Measurements from ENCODE around the gene PPP1CC.

The PPP1CC gene

GRCh38 chr12:110742718-110743570 is at the start of gene PPP1CC:
TSS of gene PPP1CC (minus strand) at chr12:110742891. CDS start at chr12:110742707, 184 bp downstream.
- peaks cover 7% of the 10 kb centered on the region for H3K27me3 ChIP-seq (ENCODE audit: insufficient read depth, low read length, poor library complexity, severe bottlenecking)
- H3K4me2 ChIP-seq (ENCODE audit: low read depth, low read length, poor library complexity, severe bottlenecking) = peak within 1 kb of the TSS; percentile 94
- peak within 1 kb of the TSS; percentile 94 for H3K4me3 ChIP-seq (ENCODE audit: low read length, poor library complexity, severe bottlenecking)
- H3F3A ChIP-seq (ENCODE audit: low read depth) = no peaks in the 10 kb centered on the region
- H3K9me2 ChIP-seq (replicated peaks; ENCODE audit: low read depth, low read length) = no peaks in the 10 kb centered on the region
- no peaks in the 10 kb centered on the region for H3K9me3 ChIP-seq (ENCODE audit: insufficient read depth, low read depth, low read length)
- peak within 1 kb of the TSS; percentile 89 for H2AFZ ChIP-seq (ENCODE audit: low read length)
- TF ChIP-seq EZH2phosphoT487 (IDR thresholded peaks at IDR 0.05; ENCODE audit: borderline replicate concordance) (no peak), CTCF (conservative IDR thresholded peaks at IDR 0.05; ENCODE audit: low read length) (no peak)
- peaks cover 43% of the 10 kb centered on the region for H4K20me1 ChIP-seq (ENCODE audit: insufficient read depth, low read length, poor library complexity, severe bottlenecking)
- H3K4me1 ChIP-seq (ENCODE audit: insufficient read depth, low read length, poor library complexity, severe bottlenecking) = peaks cover 42% of the 10 kb centered on the region
- H3K79me2 ChIP-seq (ENCODE audit: insufficient read depth, low read length) = peaks cover 58% of the 10 kb centered on the region
- H3K9ac ChIP-seq (ENCODE audit: low read depth, low read length, poor library complexity, severe bottlenecking) = peak within 1 kb of the TSS; percentile 96
- H3K36me3 ChIP-seq (ENCODE audit: insufficient read depth, low read length) = no peaks in the 10 kb centered on the region

GRCh38 chr12:110791589-110791988 is 48.9 kb upstream of the PPP1CC start:
- H3F3A ChIP-seq (ENCODE audit: low read depth) = no peaks in the 10 kb centered on the region
- H2AFZ ChIP-seq (ENCODE audit: low read length) = no peak overlapping the region
- TF ChIP-seq CTCF (conservative IDR thresholded peaks at IDR 0.05; ENCODE audit: low read length) = no peak
- no peak for TF ChIP-seq EZH2phosphoT487 (IDR thresholded peaks at IDR 0.05; ENCODE audit: borderline replicate concordance)
- H3K4me1 ChIP-seq (ENCODE audit: insufficient read depth, low read length, poor library complexity, severe bottlenecking) = no peaks in the 10 kb centered on the region
- H3K9ac ChIP-seq (ENCODE audit: low read depth, low read length, poor library complexity, severe bottlenecking) = no peak overlapping the region
- no peaks in the 10 kb centered on the region for H3K9me3 ChIP-seq (ENCODE audit: insufficient read depth, low read depth, low read length)
- no peaks in the 10 kb centered on the region for H3K36me3 ChIP-seq (ENCODE audit: insufficient read depth, low read length)
- no peak overlapping the region for H3K4me3 ChIP-seq (ENCODE audit: low read length, poor library complexity, severe bottlenecking)
- H4K20me1 ChIP-seq (ENCODE audit: insufficient read depth, low read length, poor library complexity, severe bottlenecking) = no peaks in the 10 kb centered on the region
- no peaks in the 10 kb centered on the region for H3K27me3 ChIP-seq (ENCODE audit: insufficient read depth, low read length, poor library complexity, severe bottlenecking)
- H3K79me2 ChIP-seq (ENCODE audit: insufficient read depth, low read length) = no peaks in the 10 kb centered on the region
- H3K4me2 ChIP-seq (ENCODE audit: low read depth, low read length, poor library complexity, severe bottlenecking) = no peak overlapping the region
- no peaks in the 10 kb centered on the region for H3K9me2 ChIP-seq (replicated peaks; ENCODE audit: low read depth, low read length)

- Histone ChIP-seq H3K4me1 (ENCODE audit: insufficient read depth, low read length, poor library complexity, severe bottlenecking) (no peaks in the 10 kb centered on the region), H3F3A (ENCODE audit: low read depth) (no peaks in the 10 kb centered on the region), H3K27me3 (ENCODE audit: insufficient read depth, low read length, poor library complexity, severe bottlenecking) (no peaks in the 10 kb centered on the region), H3K4me2 (ENCODE audit: low read depth, low read length, poor library complexity, severe bottlenecking) (no peak overlapping the region), H3K9me3 (ENCODE audit: insufficient read depth, low read depth, low read length) (no peaks in the 10 kb centered on the region), H3K9ac (ENCODE audit: low read depth, low read length, poor library complexity, severe bottlenecking) (no peak overlapping the region), H3K9me2 (replicated peaks; ENCODE audit: low read depth, low read length) (no peaks in the 10 kb centered on the region), H3K36me3 (ENCODE audit: insufficient read depth, low read length) (no peaks in the 10 kb centered on the region), H4K20me1 (ENCODE audit: insufficient read depth, low read length, poor library complexity, severe bottlenecking) (no peaks in the 10 kb centered on the region), H3K4me3 (ENCODE audit: low read length, poor library complexity, severe bottlenecking) (no peak overlapping the region), H2AFZ (ENCODE audit: low read length) (no peak overlapping the region), H3K79me2 (ENCODE audit: insufficient read depth, low read length) (no peaks in the 10 kb centered on the region)
- TF ChIP-seq EZH2phosphoT487 (IDR thresholded peaks at IDR 0.05; ENCODE audit: borderline replicate concordance) (no peak), CTCF (conservative IDR thresholded peaks at IDR 0.05; ENCODE audit: low read length) (no peak)
Measured at GRCh38 chr12:110790301-110790700, 47.6 kb upstream of the PPP1CC start.
